HG03432 (cell line): ENCODE measurements around the gene GLRX3.

Experiments
- ATAC-seq: cut with Tn5 transposase; IDR thresholded peaks from one replicate; pipeline ENCODE4 v1.9.1; 2021; ENCODE audit warnings: mild to moderate bottlenecking, moderate library complexity; ENCODE audit not compliant: unreplicated experiment

The GLRX3 gene

GRCh38 chr10:130137090-130137448, 878 bp downstream of the GLRX3 start:
- ATAC-seq: no peak

- no peak for ATAC-seq
These were observed 1.7 kb downstream of the GLRX3 start for GRCh38 chr10:130137659-130138478.

GRCh38 chr10:130138479-130138866, 2.3 kb downstream of the GLRX3 start:
- no peak for ATAC-seq

- peak; percentile 13 for ATAC-seq
These were observed 4.2 kb downstream of the GLRX3 start for GRCh38 chr10:130140425-130140824.

GRCh38 chr10:130141038-130141437, 4.8 kb downstream of the GLRX3 start:
- ATAC-seq: no peak

GRCh38 chr10:130141460-130141859, 5.3 kb downstream of the GLRX3 start:
- ATAC-seq: peak; percentile 24

GRCh38 chr10:130141878-130142277, 5.7 kb downstream of the GLRX3 start:
- ATAC-seq: peak; percentile 87

- no peak for ATAC-seq
These were observed 9.9 kb downstream of the GLRX3 start for GRCh38 chr10:130146042-130146441.

GRCh38 chr10:130159192-130159794, 23.1 kb downstream of the GLRX3 start:
- no peak for ATAC-seq

- ATAC-seq: peak; percentile 77
These were observed 24.6 kb downstream of the GLRX3 start for GRCh38 chr10:130160775-130161174.

- ATAC-seq: no peak
These were observed 25.1 kb downstream of the GLRX3 start for GRCh38 chr10:130161331-130161730.

GRCh38 chr10:130167193-130167592, 31.0 kb downstream of the GLRX3 start:
- no peak for ATAC-seq

- ATAC-seq: no peak
These were observed 31.5 kb downstream of the GLRX3 start for GRCh38 chr10:130167707-130168106.

- ATAC-seq: no peak
These were observed 33.1 kb downstream of the GLRX3 start for GRCh38 chr10:130169136-130169859.

- ATAC-seq: peak; percentile 76
These were observed 35.0 kb downstream of the GLRX3 start for GRCh38 chr10:130171196-130171595.

- ATAC-seq: no peak
These were observed 38.1 kb downstream of the GLRX3 start for GRCh38 chr10:130174328-130174727.

- ATAC-seq: no peak
These were observed 38.9 kb downstream of the GLRX3 start for GRCh38 chr10:130175074-130175473.

GRCh38 chr10:130177250-130177649, 41.1 kb downstream of the GLRX3 start:
- ATAC-seq: no peak

- ATAC-seq: no peak
These were observed 43.4 kb downstream of the GLRX3 start for GRCh38 chr10:130179640-130180039.

GRCh38 chr10:130180416-130180815, 44.2 kb downstream of the GLRX3 start:
- ATAC-seq: no peak

- no peak for ATAC-seq
These were observed 45.7 kb downstream of the GLRX3 start for GRCh38 chr10:130181858-130182257.

- no peak for ATAC-seq
These were observed 49.4 kb downstream of the GLRX3 start for GRCh38 chr10:130185591-130185990.
